CD4-positive, alpha-beta T cell treated with Interleukin-6 for 4 hours (primary cell): ENCODE results near the gene MAMSTR.

Experiments used
- DNase-seq: peaks from one replicate; pipeline ENCODE4 v3.0.0-alpha.2; 2020; ENCODE audit warnings: mixed read lengths

The MAMSTR gene

GRCh38 chr19:48745208-48745995 is 25.9 kb upstream of the MAMSTR start:
- peak; percentile 61 for DNase-seq

GRCh38 chr19:48742096-48742495 is 22.6 kb upstream of the MAMSTR start:
- DNase-seq = no peak

GRCh38 chr19:48741129-48741999 is 21.8 kb upstream of the MAMSTR start:
- peak; percentile 15 for DNase-seq

GRCh38 chr19:48740164-48740972 is 20.8 kb upstream of the MAMSTR start, which contains the start of gene RASIP1:
Gene RASIP1, minus strand, starts transcription at chr19:48740610. Its CDS starts 328 bp downstream, at chr19:48740282.
- DNase-seq = no peak

- DNase-seq = no peak
Observed at GRCh38 chr19:48739404-48740163, 20.1 kb upstream of the MAMSTR start.

- peak; percentile 96 for DNase-seq
Observed at GRCh38 chr19:48738557-48739403, 19.3 kb upstream of the MAMSTR start.

- DNase-seq = no peak
Observed at GRCh38 chr19:48737360-48737998, 18.0 kb upstream of the MAMSTR start.

- DNase-seq = no peak
Observed at GRCh38 chr19:48735031-48735615, 15.6 kb upstream of the MAMSTR start.

GRCh38 chr19:48734625-48735024 is 15.1 kb upstream of the MAMSTR start:
- DNase-seq = no peak

GRCh38 chr19:48731452-48731851 is 11.9 kb upstream of the MAMSTR start:
- no peak for DNase-seq

- DNase-seq = no peak
Observed at GRCh38 chr19:48728911-48729664, 9.6 kb upstream of the MAMSTR start.

- DNase-seq = no peak
Observed at GRCh38 chr19:48726556-48726955, 7.0 kb upstream of the MAMSTR start.

GRCh38 chr19:48724796-48725753 is 5.5 kb upstream of the MAMSTR start:
- peak; percentile 29 for DNase-seq

GRCh38 chr19:48722196-48722708 is 2.7 kb upstream of the MAMSTR start:
- DNase-seq = no peak

- DNase-seq = peak; percentile 92
Observed at GRCh38 chr19:48720613-48721296, 1.2 kb upstream of the MAMSTR start.

- DNase-seq = no peak
Observed at GRCh38 chr19:48720251-48720612, 707 bp upstream of the MAMSTR start.

GRCh38 chr19:48718711-48719231 is 754 bp downstream of the MAMSTR start:
- no peak for DNase-seq
